Activated T-helper 1 cell treated with Interleukin-2 at 50 U/mL for 16 hours (primary cell): ENCODE results near the gene LGI1.

Experiments used
- DNase-seq: peaks from one replicate; pipeline ENCODE4 v3.0.0-alpha.2; 2020; ENCODE audit warnings: low read depth

The LGI1 gene

GRCh38 chr10:93757801-93758507 lies at the start of gene LGI1:
Gene LGI1, plus strand, starts transcription at chr10:93757936. Its CDS starts 209 bp downstream, at chr10:93758145.
- no peak for DNase-seq

GRCh38 chr10:93710333-93710909 lies 47.3 kb upstream of the LGI1 start:
- no peak for DNase-seq

GRCh38 chr10:93711891-93712290 lies 45.8 kb upstream of the LGI1 start:
- no peak for DNase-seq

- no peak for DNase-seq
Observed at GRCh38 chr10:93712593-93712992, 45.1 kb upstream of the LGI1 start.

- no peak for DNase-seq
Observed at GRCh38 chr10:93715345-93715744, 42.4 kb upstream of the LGI1 start.

GRCh38 chr10:93716766-93717165 lies 41.0 kb upstream of the LGI1 start:
- no peak for DNase-seq

GRCh38 chr10:93718937-93719725 lies 38.6 kb upstream of the LGI1 start:
- DNase-seq, result no peak

GRCh38 chr10:93719901-93720300 lies 37.8 kb upstream of the LGI1 start:
- DNase-seq, result no peak

- DNase-seq, result no peak
Observed at GRCh38 chr10:93722550-93722949, 35.2 kb upstream of the LGI1 start.

- DNase-seq, result no peak
Observed at GRCh38 chr10:93723153-93723552, 34.6 kb upstream of the LGI1 start.

- no peak for DNase-seq
Observed at GRCh38 chr10:93726024-93726423, 31.7 kb upstream of the LGI1 start.

- no peak for DNase-seq
Observed at GRCh38 chr10:93741367-93741766, 16.4 kb upstream of the LGI1 start.

GRCh38 chr10:93742633-93743349 lies 14.9 kb upstream of the LGI1 start:
- no peak for DNase-seq

- DNase-seq, result no peak
Observed at GRCh38 chr10:93745408-93746065, 12.2 kb upstream of the LGI1 start.

- DNase-seq, result no peak
Observed at GRCh38 chr10:93746844-93747284, 10.9 kb upstream of the LGI1 start.

- DNase-seq, result no peak
Observed at GRCh38 chr10:93749218-93749799, 8.4 kb upstream of the LGI1 start.

GRCh38 chr10:93751124-93751523 lies 6.6 kb upstream of the LGI1 start:
- DNase-seq, result no peak

- no peak for DNase-seq
Observed at GRCh38 chr10:93751832-93752231, 5.9 kb upstream of the LGI1 start.

- DNase-seq, result no peak
Observed at GRCh38 chr10:93752761-93753160, 5.0 kb upstream of the LGI1 start.

GRCh38 chr10:93753621-93754250 lies 4.0 kb upstream of the LGI1 start:
- DNase-seq, result no peak

- no peak for DNase-seq
Observed at GRCh38 chr10:93754761-93755160, 3.0 kb upstream of the LGI1 start.
